Thymus (tissue), 11 donors: Measurements from ENCODE around the gene LCA5L. TPM values are rescaled to one million over a fixed set of nuclear protein-coding genes. Genes with fewer than 3 reads are reported as not detected.
A peak's percentile ranks its signal among the peaks of the same experiment; 100 is the strongest.
"Not testable (repeated sequence)": the region's sequence is repeated elsewhere in the genome, so short reads cannot be mapped to it uniquely, and the experiment has no call there.

ENCODE experiments used
- DNase-seq, 9 donors: peaks; one replicate each; pipeline ENCODE4 v3.0.0-alpha.2; 2013; ENCODE audit warnings: low spot score in 9 of 9, low read depth in 6 of 9, missing footprints in 1 of 9
- H3K27ac ChIP-seq, 2 donors: one replicate each; pipeline ENCODE4 v1.5.1; 2013; ENCODE audit warnings: control low read depth in 1 of 2, low read depth in 1 of 2, low read length in 1 of 2, mild to moderate bottlenecking in 1 of 2, moderate library complexity in 1 of 2
- H3K27me3 ChIP-seq, 2 donors: one replicate each; pipeline ENCODE4 v1.5.1; 2013; ENCODE audit warnings: low read length in 1 of 2; ENCODE audit not compliant: control insufficient read depth in 2 of 2, insufficient read depth in 1 of 2
- H3K36me3 ChIP-seq, 2 donors: one replicate each; pipeline ENCODE4 v1.5.1; 2013; ENCODE audit warnings: low read length in 1 of 2, mild to moderate bottlenecking in 1 of 2, moderate library complexity in 1 of 2; ENCODE audit not compliant: control insufficient read depth in 2 of 2, insufficient read depth in 2 of 2
- H3K4me1 ChIP-seq, 2 donors: one replicate each; pipeline ENCODE4 v1.5.1; 2013; ENCODE audit warnings: low read length in 2 of 2; ENCODE audit not compliant: control insufficient read depth in 2 of 2, insufficient read depth in 2 of 2
- H3K4me3 ChIP-seq, 2 donors: one replicate each; pipeline ENCODE4 v1.5.1; 2013; ENCODE audit warnings: low read length in 2 of 2, control low read depth in 1 of 2, mild to moderate bottlenecking in 1 of 2
- H3K9me3 ChIP-seq, 2 donors: one replicate each; pipeline ENCODE4 v1.5.1; 2013; ENCODE audit warnings: low read length in 1 of 2, mild to moderate bottlenecking in 1 of 2; ENCODE audit not compliant: control insufficient read depth in 2 of 2, insufficient read depth in 1 of 2
- WGBS: extraction: QIAGEN DNeasy Blood & Tissue Kit; methylation state at CpG from one replicate; pipeline ENCODE4 v1.1.7; 2013; 5-methylcytosine and 5-hydroxymethylcytosine counted together
- polyA plus RNA-seq: library from polyadenylated mRNA; stranded (reverse); fragments of 200-250 nt; gene quantifications from one replicate; pipeline ENCODE4 v1.2.3, GENCODE V29; 2013
- total RNA-seq: library from RNA; stranded (reverse); fragments of 120-200 nt; gene quantifications from one replicate; pipeline ENCODE4 v1.2.4, GENCODE V29; 2013
- donor health status: healthy.

The LCA5L gene
- total and polyA plus RNA-seq, 2 donors: 1.6 to 2.5 TPM

GRCh38 chr21:39441502-39442475 is 3.8 kb downstream of the LCA5L start:
- no peak overlapping the region for H3K4me3 ChIP-seq
- H3K36me3 ChIP-seq: no peaks in the 10 kb centered on the region
- peak in 5 of 9 donors; percentile 16 to 54 (median 28) for DNase-seq
- no peaks in the 10 kb centered on the region for H3K9me3 ChIP-seq
- H3K4me1 ChIP-seq: peaks cover 8% of the 10 kb centered on the region in 2 donors
- H3K27me3 ChIP-seq: peaks cover 0 to 4% of the 10 kb centered on the region in 2 donors
- 62% methylated on average over 13 of the region's 13 CpGs for WGBS
- H3K27ac ChIP-seq: no peak overlapping the region

DNA sequence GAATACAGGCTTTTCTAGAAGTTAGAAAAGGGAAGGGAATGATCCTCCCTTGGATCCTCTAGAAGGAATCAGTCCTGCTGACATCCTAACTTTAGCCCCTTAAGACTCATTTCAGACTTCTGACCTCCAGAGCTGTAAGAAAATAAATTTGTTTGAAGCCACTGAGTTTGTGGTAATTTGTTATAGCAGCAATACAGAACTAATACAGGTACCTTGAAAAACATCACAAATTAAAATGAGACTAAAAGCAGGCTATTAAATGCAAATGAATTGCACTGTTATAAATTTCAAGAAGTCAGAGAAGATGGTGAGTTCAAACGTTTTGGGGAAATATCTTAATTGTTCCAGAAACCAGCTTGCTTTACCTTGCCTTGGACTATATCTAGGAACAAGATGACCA is 6.3 kb downstream of the LCA5L start:
- Histone ChIP-seq H3K4me1 (peaks cover 0 to 3% of the 10 kb centered on the region in 2 donors), H3K27ac (no peak overlapping the region), H3K27me3 (no peaks in the 10 kb centered on the region), H3K9me3 (no peaks in the 10 kb centered on the region), H3K36me3 (no peaks in the 10 kb centered on the region), H3K4me3 (no peak overlapping the region)
- DNase-seq: no peak
- WGBS: 56% methylated on average over 1 of the region's 1 CpG

GRCh38 chr21:39434950-39435349 is 10.6 kb downstream of the LCA5L start:
- WGBS: 74% methylated on average over 4 of the region's 4 CpGs
- Histone ChIP-seq H3K27ac (no peak overlapping the region), H3K4me1 (no peaks in the 10 kb centered on the region), H3K36me3 (no peaks in the 10 kb centered on the region), H3K9me3 (no peaks in the 10 kb centered on the region), H3K27me3 (no peaks in the 10 kb centered on the region), H3K4me3 (no peak overlapping the region)
- DNase-seq: no peak

- no peak for DNase-seq
- Histone ChIP-seq H3K27ac (no peak overlapping the region), H3K9me3 (no peaks in the 10 kb centered on the region), H3K36me3 (no peaks in the 10 kb centered on the region), H3K27me3 (no peaks in the 10 kb centered on the region), H3K4me1 (no peaks in the 10 kb centered on the region), H3K4me3 (no peak overlapping the region)
- 90% methylated on average over 2 of the region's 2 CpGs for WGBS
Measured at GRCh38 chr21:39430954-39431353, 14.6 kb downstream of the LCA5L start.

DNA sequence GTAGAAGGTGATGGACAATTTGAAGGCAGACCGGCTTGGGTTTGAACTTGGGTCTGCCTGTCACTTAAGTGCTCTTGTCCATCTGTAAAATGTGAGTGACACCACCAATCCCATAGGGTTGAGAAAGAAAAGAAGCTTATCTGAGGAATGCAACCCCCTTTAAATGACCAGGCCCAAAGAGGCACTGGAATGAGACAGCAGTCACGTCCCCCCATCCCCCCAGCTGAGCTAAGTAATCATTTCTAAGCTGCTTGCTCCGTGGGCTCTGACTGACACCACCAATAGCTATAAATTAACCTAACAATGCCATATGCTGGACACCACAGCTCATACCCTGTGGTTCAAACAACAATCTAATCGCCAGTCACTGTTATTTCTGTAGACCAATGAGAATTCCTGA is 15.1 kb downstream of the LCA5L start:
- H3K36me3 ChIP-seq: no peaks in the 10 kb centered on the region
- no peak for DNase-seq
- no peaks in the 10 kb centered on the region for H3K9me3 ChIP-seq
- no peak overlapping the region for H3K27ac ChIP-seq
- no peaks in the 10 kb centered on the region for H3K27me3 ChIP-seq
- 85% methylated on average over 4 of the region's 4 CpGs for WGBS
- H3K4me1 ChIP-seq: no peaks in the 10 kb centered on the region
- no peak overlapping the region for H3K4me3 ChIP-seq

DNA sequence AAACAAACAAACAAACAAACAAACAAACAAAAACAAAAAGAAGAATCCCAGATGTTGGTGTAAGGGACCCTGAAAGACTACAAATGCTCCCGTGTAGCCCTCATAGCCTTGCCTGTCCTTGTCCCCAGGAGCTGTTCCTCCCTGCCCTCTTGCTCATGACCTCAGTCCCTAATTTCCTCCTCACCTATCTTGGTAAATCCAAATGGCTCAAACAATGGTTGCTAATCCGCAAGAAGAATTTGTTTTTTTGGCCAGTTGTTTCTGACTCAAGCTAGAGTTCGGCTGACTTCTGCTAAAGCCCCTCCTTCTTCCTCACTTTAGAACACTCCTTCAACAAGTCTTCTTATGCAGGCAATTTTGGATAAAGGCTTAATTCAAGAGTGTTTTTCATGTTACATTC is 15.6 kb downstream of the LCA5L start:
- H3K27ac ChIP-seq: no peak overlapping the region
- 96% methylated on average over 3 of the region's 3 CpGs for WGBS

GRCh38 chr21:39429445-39429844 is 16.1 kb downstream of the LCA5L start:
- Histone ChIP-seq H3K27ac (no peak overlapping the region), H3K4me1 (no peaks in the 10 kb centered on the region), H3K36me3 (no peaks in the 10 kb centered on the region), H3K4me3 (no peak overlapping the region), H3K27me3 (no peaks in the 10 kb centered on the region), H3K9me3 (no peaks in the 10 kb centered on the region)
- WGBS: 51% methylated on average over 2 of the region's 2 CpGs
- DNase-seq: no peak

More for the DNA sequence above, 15.6 kb downstream of the LCA5L start:
- H3K4me3 ChIP-seq: no peak overlapping the region
- H3K27me3 ChIP-seq: no peaks in the 10 kb centered on the region
- H3K9me3 ChIP-seq: no peaks in the 10 kb centered on the region
- DNase-seq: no peak
- no peaks in the 10 kb centered on the region for H3K36me3 ChIP-seq
- no peaks in the 10 kb centered on the region for H3K4me1 ChIP-seq

- peak in 1 of 9 donors; percentile 9 for DNase-seq
- Histone ChIP-seq H3K36me3 (no peaks in the 10 kb centered on the region), H3K4me1 (no peaks in the 10 kb centered on the region), H3K9me3 (no peaks in the 10 kb centered on the region), H3K27me3 (no peaks in the 10 kb centered on the region), H3K4me3 (no peak overlapping the region), H3K27ac (no peak overlapping the region)
- WGBS: 88% methylated on average over 5 of the region's 5 CpGs
Measured at GRCh38 chr21:39422527-39423241, 22.9 kb downstream of the LCA5L start.

DNA sequence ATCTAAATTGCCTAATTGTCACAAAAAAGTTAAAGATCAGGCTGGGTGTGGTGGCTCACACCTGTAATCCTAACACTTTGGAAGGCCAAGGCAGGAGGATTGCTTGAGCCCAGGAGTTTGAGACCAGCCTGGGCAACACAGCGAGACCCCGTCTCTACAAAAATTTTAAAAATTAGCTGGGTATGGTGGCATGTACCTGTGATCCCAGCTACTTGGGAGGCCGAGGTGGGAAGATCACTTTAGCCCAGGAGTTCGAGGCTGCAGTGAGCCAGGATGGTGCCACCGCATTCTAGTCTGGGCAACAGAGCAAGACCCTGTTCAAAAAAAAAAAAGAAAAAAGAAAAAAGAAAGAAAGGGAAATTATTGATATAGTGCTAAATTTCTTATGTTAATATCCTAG is 26.4 kb downstream of the LCA5L start:
- H3K36me3 ChIP-seq: not testable (repeated sequence)

More for the DNA sequence above, 26.4 kb downstream of the LCA5L start:
- H3K4me3 ChIP-seq, H3K4me1 ChIP-seq, H3K9me3 ChIP-seq, H3K27ac ChIP-seq, H3K27me3 ChIP-seq, DNase-seq: not testable (repeated sequence)
- 97% methylated on average over 5 of the region's 5 CpGs for WGBS
